Keratinocyte (primary cell): Measurements from ENCODE around the gene DDIAS. TPM values are rescaled to one million over a fixed set of nuclear protein-coding genes. Genes with fewer than 3 reads are reported as not detected.
A peak's percentile ranks its signal among the peaks of the same experiment; 100 is the strongest.

Source experiments
- DNase-seq: peaks from one replicate; pipeline ENCODE4 v3.0.0-alpha.2; 2011; ENCODE audit warnings: low read depth, missing footprints, low spot score
- FAIRE-seq: peaks from 2 replicates; lab custom pipeline; 2011; peaks lifted over from hg19 to GRCh38; lab: Jason Lieb, UNC
- H2AFZ ChIP-seq: 2 replicates; pipeline ENCODE4 v1.6.0; 2012; ENCODE audit warnings: low read length, control low read depth, inconsistent platforms; ENCODE audit not compliant: control insufficient read depth
- H3K27ac ChIP-seq: 2 replicates; pipeline ENCODE4 v1.5.1; 2011; ENCODE audit warnings: low read length; ENCODE audit not compliant: control insufficient read depth, insufficient read depth
- H3K27me3 ChIP-seq: 3 replicates; pipeline ENCODE4 v1.6.0; 2011; ENCODE audit warnings: low read length; ENCODE audit not compliant: control insufficient read depth, insufficient read depth; ENCODE audit errors: extremely low read depth
- H3K36me3 ChIP-seq, 2 experiments: 2 replicates in 1 of 2; 3 replicates in 1 of 2; pipeline ENCODE4 v1.5.1; 2011; ENCODE audit warnings: low read length in 2 of 2, mild to moderate bottlenecking in 1 of 2; ENCODE audit not compliant: control insufficient read depth in 2 of 2, insufficient read depth in 2 of 2; ENCODE audit errors: extremely low read depth in 1 of 2
- H3K4me1 ChIP-seq: 3 replicates; pipeline ENCODE4 v1.5.1; 2011; ENCODE audit warnings: low read length; ENCODE audit not compliant: control insufficient read depth, insufficient read depth; ENCODE audit errors: extremely low read depth
- H3K4me2 ChIP-seq: 3 replicates; pipeline ENCODE4 v1.6.0; 2011; ENCODE audit warnings: low read depth, low read length; ENCODE audit not compliant: control insufficient read depth, insufficient read depth; ENCODE audit errors: extremely low read depth
- H3K4me3 ChIP-seq, 3 experiments: fragments of 200-600 bp in 1 of 3; sonication (generic) in 1 of 3; 2 replicates in 2 of 3; 3 replicates in 1 of 3; pipeline ENCODE4 v1.5.1; 2011 to 2016; ENCODE audit warnings: low read length in 3 of 3, mild to moderate bottlenecking in 3 of 3, control low read depth in 2 of 3, inconsistent platforms in 1 of 3, low read depth in 1 of 3, mixed read lengths in 1 of 3, mixed run types in 1 of 3, moderate library complexity in 1 of 3; ENCODE audit not compliant: control insufficient read depth in 2 of 3, insufficient read depth in 2 of 3; ENCODE audit errors: extremely low read depth in 1 of 3
- H3K79me2 ChIP-seq: 2 replicates; pipeline ENCODE4 v1.6.0; 2012; ENCODE audit warnings: low read length; ENCODE audit not compliant: control insufficient read depth, insufficient read depth
- H3K9ac ChIP-seq: 3 replicates; pipeline ENCODE4 v1.6.0; 2011; ENCODE audit warnings: low read length; ENCODE audit not compliant: control insufficient read depth, insufficient read depth; ENCODE audit errors: extremely low read depth
- H3K9me1 ChIP-seq: 3 replicates; pipeline ENCODE4 v1.6.0; 2011; ENCODE audit warnings: low read length; ENCODE audit not compliant: control insufficient read depth, insufficient read depth; ENCODE audit errors: extremely low read depth
- H3K9me3 ChIP-seq: 2 replicates; pipeline ENCODE4 v1.5.1; 2012; ENCODE audit warnings: low read depth, low read length; ENCODE audit not compliant: control insufficient read depth
- H4K20me1 ChIP-seq: 3 replicates; pipeline ENCODE4 v1.6.0; 2011; ENCODE audit warnings: low read length; ENCODE audit not compliant: control insufficient read depth, insufficient read depth; ENCODE audit errors: extremely low read depth
- EZH2 ChIP-seq: IDR thresholded peaks from one replicate; pipeline ENCODE4 v1.6.1; 2012; ENCODE audit warnings: inconsistent platforms, mild to moderate bottlenecking, low read length, moderate library complexity
- dilution Hi-C: fragments of 300-500 bp; cut with MboI; formaldehyde crosslinking; loops from one replicate; pipeline ENCODE4 v1.7.0; 2020; ENCODE audit warnings: low sequenced_read_pairs; ENCODE audit not compliant: extremely low pct_ligation_motif_present
- polyA plus RNA-seq, 5 experiments: library from polyadenylated mRNA; depleted of rRNA in 3 of 5; stranded (reverse) in 3 of 5; stranded (forward) in 1 of 5; unstranded in 1 of 5; fragments of >200 nt; gene quantifications; 1 replicate in 1 of 5; 2 replicates in 3 of 5; 3 replicates in 1 of 5; pipeline versions ENCODE4 v1.2.1 to v1.2.3, GENCODE V29; 2011 to 2012; ENCODE audit warnings: missing spikeins in 2 of 5, low read depth in 1 of 5, low replicate concordance in 1 of 5
- TF ChIP-seq, protein P1 (sequence below), 3 experiments: IDR thresholded peaks in 1 of 3; conservative IDR thresholded peaks in 1 of 3; optimal IDR thresholded peaks in 1 of 3; 2 replicates in 2 of 3; 3 replicates in 1 of 3; pipeline versions ENCODE3 to v1.5.1; 2011; ENCODE audit warnings: low read length in 3 of 3, mild to moderate bottlenecking in 3 of 3, moderate library complexity in 2 of 3, control low read depth in 1 of 3, inconsistent platforms in 1 of 3; ENCODE audit not compliant: insufficient read depth in 2 of 3; ENCODE audit errors: extremely low read depth in 1 of 3

DDIAS gene
- polyA plus RNA-seq, 1 donor (not counting 4 experiments of a cell fraction or from before 2014, with no cell fraction given): 8.7 TPM

DNA sequence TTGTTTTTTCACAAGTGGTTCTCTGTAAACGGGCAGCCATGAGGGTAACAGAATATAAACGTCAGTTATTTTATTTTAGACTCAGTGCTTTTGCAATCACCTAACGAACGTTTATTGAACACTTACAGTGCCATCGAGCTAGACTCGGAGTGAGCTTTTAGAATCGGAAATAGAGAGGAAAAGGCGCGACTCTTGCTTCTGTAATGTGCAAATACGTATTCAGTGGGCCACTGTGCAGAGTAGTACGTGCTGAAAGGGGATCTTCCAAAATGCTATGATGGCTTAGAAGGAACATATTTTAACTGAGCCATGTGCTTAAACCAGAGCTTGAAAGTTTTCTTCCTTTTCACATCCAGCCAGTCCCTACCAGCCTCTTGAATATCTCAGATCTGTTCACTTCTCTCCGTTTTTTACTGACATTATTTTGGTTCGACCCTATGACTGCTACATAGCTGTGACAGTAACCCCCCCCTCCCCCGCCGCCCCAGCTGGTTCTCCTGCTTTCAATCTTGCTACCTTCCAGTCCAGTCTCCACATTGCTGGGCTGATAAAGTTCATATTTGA, 468 bp downstream of the DDIAS start:
- Histone ChIP-seq H3K9ac (peak overlapping the region; percentile 75), H3K79me2 (peaks cover 33% of the 10 kb centered on the region), H2AFZ (peak overlapping the region; percentile 79), H3K27ac (peak overlapping the region; percentile 81), H4K20me1 (no peaks in the 10 kb centered on the region), H3K4me2 (peak overlapping the region; percentile 91), H3K9me1 (no peaks in the 10 kb centered on the region), H3K4me1 (peaks cover 26% of the 10 kb centered on the region), H3K9me3 (no peaks in the 10 kb centered on the region), H3K4me3 (peak overlapping the region; percentile 53 to 91 (median 89)), H3K36me3 (no peaks in the 10 kb centered on the region), H3K27me3 (no peaks in the 10 kb centered on the region)
- dilution Hi-C loops: no loop called here
- TF ChIP-seq, protein P1, sequence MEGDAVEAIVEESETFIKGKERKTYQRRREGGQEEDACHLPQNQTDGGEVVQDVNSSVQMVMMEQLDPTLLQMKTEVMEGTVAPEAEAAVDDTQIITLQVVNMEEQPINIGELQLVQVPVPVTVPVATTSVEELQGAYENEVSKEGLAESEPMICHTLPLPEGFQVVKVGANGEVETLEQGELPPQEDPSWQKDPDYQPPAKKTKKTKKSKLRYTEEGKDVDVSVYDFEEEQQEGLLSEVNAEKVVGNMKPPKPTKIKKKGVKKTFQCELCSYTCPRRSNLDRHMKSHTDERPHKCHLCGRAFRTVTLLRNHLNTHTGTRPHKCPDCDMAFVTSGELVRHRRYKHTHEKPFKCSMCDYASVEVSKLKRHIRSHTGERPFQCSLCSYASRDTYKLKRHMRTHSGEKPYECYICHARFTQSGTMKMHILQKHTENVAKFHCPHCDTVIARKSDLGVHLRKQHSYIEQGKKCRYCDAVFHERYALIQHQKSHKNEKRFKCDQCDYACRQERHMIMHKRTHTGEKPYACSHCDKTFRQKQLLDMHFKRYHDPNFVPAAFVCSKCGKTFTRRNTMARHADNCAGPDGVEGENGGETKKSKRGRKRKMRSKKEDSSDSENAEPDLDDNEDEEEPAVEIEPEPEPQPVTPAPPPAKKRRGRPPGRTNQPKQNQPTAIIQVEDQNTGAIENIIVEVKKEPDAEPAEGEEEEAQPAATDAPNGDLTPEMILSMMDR (optimal IDR thresholded peaks at IDR 0.05 in 1 of 3, IDR thresholded peaks at IDR 0.05 in 1 of 3, conservative IDR thresholded peaks at IDR 0.05 in 1 of 3; ENCODE audit: extremely low read depth in 1 of 3, insufficient read depth in 2 of 3, low read length in 3 of 3): no peak
- TF ChIP-seq EZH2: no peak
- FAIRE-seq (no peak), DNase-seq (no peak)

DNA sequence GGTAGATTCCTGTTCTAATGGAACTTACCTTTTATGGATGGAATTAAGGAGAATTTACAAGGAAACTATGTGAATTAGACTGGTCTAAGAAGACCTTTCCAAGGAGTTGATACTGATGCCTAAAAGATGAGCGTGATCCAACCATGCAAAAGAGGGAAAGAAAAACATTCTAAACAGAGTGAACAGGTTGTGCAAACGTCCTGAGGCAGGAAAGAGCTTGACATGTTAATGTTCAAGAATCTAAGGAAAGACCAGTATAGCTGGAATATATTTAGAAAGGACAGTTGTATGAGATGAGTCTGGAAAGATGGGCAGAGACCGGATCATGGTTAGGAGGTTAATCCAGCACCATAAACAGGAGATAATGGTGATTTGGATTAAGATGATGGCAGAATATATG, 1.3 kb downstream of the DDIAS start:
- no peak overlapping the region for H2AFZ ChIP-seq
- H3K9ac ChIP-seq: no peak overlapping the region
- H3K4me1 ChIP-seq: peaks cover 26% of the 10 kb centered on the region
- H3K9me1 ChIP-seq: no peaks in the 10 kb centered on the region
- dilution Hi-C loops: no loop called here
- no peak overlapping the region for H3K27ac ChIP-seq
- H3K79me2 ChIP-seq: peaks cover 41% of the 10 kb centered on the region
- H3K36me3 ChIP-seq: no peaks in the 10 kb centered on the region
- H3K27me3 ChIP-seq: no peaks in the 10 kb centered on the region
- TF ChIP-seq, protein P1 (optimal IDR thresholded peaks at IDR 0.05 in 1 of 3, IDR thresholded peaks at IDR 0.05 in 1 of 3, conservative IDR thresholded peaks at IDR 0.05 in 1 of 3; ENCODE audit: extremely low read depth in 1 of 3, insufficient read depth in 2 of 3, low read length in 3 of 3): no peak
- TF ChIP-seq EZH2: no peak
- no peaks in the 10 kb centered on the region for H4K20me1 ChIP-seq
- DNase-seq: no peak
- H3K9me3 ChIP-seq: no peaks in the 10 kb centered on the region
- no peak for FAIRE-seq
- peak overlapping the region in 1 of 3 experiments; percentile 89 for H3K4me3 ChIP-seq
- peak overlapping the region; percentile 91 for H3K4me2 ChIP-seq
